T-helper 22 cell (primary cell): ENCODE measurements around the gene SHCBP1.
"Not testable (repeated sequence)": the region's sequence is repeated elsewhere in the genome, so short reads cannot be mapped to it uniquely, and the experiment has no call there.

ENCODE experiments used
- DNase-seq: peaks from one replicate; pipeline ENCODE4 v3.0.0-alpha.2; 2020; ENCODE audit warnings: low read depth

SHCBP1 gene

DNA sequence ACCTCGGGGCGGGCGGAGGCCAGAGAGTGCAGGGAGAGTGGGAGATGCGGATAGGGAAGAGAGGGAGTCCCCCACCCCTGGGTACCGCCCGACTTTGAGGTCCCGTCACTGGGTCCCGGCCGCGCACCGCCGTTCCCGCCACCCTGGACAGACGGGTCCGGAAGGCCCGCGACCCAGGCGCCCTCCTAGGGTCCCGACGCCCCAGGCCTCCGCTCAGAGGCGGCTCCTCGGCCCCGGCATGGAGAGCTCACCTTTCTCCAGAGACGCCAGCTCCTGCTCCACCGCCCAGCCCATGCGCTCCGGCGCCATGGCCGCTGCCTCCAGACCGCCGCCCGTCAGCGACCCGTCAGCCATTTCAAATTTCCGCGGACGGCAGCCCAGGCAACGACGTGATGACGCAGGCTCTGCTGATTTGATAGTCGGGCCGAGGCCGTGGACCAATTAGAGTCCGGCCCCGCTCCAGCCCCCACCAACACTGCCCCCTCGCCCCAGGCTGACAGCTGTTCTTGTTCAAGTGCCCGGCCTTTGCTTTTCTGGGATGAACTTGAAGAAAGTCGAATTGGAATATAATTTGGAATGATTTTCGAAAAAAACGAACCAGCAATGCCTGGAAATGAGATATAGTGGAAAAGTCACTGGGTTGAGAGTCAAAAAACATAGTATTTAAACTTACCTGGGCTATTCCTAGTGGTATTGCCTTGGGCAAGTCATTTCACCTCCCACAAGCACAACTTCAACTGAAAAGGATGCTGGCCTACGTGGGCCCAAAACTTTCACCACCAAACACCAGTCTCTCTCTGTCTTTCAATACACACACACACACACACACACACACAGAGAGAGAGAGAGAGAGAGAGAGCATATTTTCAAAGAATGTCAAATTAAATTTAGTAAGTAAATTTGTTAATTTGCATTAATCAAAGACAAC is at the start of gene SHCBP1:
SHCBP1 (minus strand) TSS at position 374 of the 928 bp plus-strand sequence; CDS start at position 354, 20 bp downstream.
- DNase-seq = peak; percentile 36

DNA sequence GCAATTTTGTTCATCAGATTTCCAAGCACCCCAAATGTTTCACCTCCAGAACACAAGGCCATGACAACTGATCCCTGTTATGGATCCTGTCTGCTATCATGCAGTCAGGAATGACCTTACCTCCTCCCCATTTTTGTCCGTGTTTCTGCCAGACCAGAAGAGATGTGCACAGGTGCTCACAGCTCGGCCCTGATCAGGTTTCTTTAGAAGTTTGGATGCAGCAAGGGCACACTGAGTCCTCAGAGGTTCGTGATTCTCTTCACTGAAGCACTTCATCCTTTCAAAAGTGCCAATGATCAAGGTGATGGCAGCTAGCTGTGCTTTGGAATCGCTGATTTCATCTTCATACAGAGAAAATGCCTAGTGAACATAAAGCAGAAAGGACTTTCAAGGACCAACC is 40.9 kb upstream of the SHCBP1 start:
- no peak for DNase-seq

GRCh38 chr16:46658925-46659324 is 37.7 kb upstream of the SHCBP1 start:
- DNase-seq = no peak

DNA sequence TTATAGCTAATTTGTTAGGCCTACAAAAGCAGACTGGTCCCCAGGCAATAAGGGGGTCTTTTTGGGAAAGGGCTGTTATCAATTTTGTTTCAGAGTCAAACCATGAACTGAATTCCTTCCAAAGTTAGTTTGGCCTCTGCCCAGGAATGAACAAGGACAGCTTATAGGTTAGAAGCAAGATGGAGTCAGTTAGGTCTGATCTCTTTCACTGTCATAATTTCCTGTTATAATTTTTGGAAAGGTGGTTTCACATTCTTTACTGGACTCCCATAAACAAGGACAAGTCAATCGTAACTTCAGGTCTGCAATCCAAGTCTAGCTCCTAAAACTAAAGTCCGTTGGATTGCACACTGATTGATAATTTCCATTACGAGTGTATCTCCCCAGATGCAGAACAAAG is 30.1 kb upstream of the SHCBP1 start:
- no peak for DNase-seq

DNA sequence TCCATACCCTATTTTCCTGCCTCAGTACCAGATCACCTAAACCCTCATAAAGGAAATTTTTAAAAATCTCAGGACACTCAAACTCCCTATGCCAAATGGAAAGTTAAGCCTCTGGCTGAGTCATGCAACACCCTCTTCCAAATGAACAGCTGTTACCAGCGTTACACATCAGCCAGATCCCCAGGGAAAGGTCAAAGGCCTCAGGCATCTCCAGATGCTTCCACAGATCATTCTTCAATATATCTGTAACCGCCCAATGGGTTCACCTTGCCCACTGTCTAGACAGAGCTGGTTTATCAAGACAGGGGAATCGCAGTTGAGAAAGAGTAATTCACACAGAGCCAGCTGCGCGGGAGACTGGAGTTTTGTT is 29.1 kb upstream of the SHCBP1 start:
- no peak for DNase-seq

GRCh38 chr16:46649588-46650253 is 28.5 kb upstream of the SHCBP1 start:
- no peak for DNase-seq

- no peak for DNase-seq
Measured at GRCh38 chr16:46648656-46649055, 27.5 kb upstream of the SHCBP1 start.

GRCh38 chr16:46638947-46639925 is 18.1 kb upstream of the SHCBP1 start:
- DNase-seq = no peak

DNA sequence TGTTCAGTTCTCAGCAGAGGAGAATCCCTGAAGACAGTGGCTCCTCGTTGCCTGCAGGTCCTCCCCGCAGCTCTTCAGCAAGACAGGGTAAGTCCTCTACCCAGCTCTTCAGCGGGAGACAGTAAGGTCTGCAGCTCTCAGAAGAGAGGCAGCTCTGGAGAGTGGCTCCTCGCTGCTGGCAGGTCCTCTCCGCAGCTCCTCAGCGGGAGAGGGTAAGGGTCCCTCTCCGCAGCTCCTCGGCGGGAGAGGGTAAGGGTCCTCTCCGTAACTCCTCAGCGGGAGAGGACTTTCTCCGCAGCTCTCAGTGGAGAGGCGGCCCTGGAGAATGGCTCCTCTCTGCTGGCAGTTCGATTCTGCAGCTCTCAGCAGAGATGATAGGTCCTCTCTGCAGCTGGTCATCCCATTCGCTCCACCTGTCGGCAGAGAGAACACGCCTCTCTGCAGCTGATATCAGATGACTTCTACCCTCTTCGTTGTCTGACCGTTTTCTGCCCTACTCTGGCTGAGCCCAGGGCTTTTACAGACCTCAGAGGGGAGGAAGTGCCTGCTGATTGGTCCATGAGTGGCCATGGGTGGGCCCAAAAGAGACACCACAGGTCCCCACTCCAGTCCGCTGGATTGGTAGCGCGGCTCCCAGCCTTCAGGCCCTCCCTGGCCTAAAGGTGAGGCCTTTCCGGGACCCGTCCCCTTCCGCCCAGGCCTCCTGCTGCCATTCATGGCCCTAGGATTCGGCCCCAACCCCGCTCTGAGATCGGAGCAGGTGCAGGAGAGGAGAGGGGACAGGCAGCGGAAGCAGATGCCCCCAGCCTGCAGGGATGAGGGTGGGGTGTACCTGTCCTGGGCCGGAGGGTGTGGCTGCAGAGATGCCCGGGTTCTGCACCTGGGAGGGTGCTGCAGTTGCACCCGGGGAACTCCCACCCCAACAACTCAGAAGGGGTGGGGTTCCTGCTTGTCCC is 11.9 kb upstream of the SHCBP1 start:
- no peak for DNase-seq

GRCh38 chr16:46629331-46630219 is 8.4 kb upstream of the SHCBP1 start:
- DNase-seq = no peak

- DNase-seq = no peak
Measured at GRCh38 chr16:46627746-46628145, 6.6 kb upstream of the SHCBP1 start.

GRCh38 chr16:46626681-46627080 is 5.5 kb upstream of the SHCBP1 start:
- DNase-seq = not testable (repeated sequence)

GRCh38 chr16:46624862-46625261 is 3.7 kb upstream of the SHCBP1 start:
- not testable (repeated sequence) for DNase-seq

GRCh38 chr16:46623707-46624106 is 2.5 kb upstream of the SHCBP1 start:
- DNase-seq = not testable (repeated sequence)

DNA sequence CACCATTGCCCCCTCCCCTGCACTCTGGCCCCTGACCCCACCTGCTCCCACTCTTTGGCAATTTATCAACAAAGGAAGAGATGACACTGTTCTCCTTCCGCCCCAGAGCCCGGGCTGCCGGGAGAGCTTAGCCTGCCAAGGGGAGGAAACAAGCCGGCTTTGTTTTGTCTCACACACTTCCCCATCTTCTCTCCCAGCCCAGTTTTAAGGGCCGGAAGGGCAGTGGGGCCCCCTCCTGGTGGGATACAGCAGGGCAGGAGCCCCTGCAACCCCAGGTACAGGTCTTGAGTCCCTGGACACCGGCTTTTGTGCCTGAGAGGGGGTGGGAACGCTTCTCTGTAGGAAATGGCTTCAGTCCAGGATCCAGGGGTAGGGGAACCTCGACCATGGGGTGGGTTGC is 2.1 kb upstream of the SHCBP1 start:
- DNase-seq = not testable (repeated sequence)

- DNase-seq = no peak
Measured at GRCh38 chr16:46621934-46622676, 926 bp upstream of the SHCBP1 start.

DNA sequence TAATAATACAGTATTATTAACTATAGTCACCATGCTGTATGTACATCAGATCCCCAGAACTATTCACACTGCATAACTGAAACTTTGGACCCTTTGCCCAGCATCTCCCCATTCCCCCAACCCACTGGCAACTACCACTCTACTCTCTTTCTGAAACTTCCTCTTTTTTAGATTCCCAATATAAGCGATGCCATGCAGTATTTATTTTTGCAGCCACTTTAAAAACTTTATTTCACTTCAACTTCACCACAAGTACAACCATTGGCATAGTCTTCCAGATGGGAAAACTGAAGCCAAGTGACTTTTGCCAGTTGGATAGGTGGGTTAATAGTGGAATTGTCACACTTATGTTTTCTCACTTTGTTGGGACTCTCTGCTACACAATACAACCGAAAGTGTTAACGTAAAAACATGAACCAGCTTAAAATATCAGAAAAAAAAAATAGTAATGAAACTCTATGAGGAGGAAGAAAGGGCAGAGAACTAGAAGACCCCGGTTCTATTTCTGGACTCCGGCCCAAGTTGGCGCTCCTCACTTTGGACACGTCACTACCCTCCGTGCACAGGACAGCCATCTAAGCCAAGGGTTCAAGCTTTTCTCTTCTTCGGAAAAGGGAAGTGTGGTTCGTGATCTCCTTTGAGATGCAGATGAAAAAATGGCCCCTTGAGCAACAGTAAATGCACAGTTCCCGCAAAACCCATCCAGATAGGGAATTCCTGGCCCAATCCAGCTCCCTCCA is 743 bp downstream of the SHCBP1 start:
- no peak for DNase-seq

DNA sequence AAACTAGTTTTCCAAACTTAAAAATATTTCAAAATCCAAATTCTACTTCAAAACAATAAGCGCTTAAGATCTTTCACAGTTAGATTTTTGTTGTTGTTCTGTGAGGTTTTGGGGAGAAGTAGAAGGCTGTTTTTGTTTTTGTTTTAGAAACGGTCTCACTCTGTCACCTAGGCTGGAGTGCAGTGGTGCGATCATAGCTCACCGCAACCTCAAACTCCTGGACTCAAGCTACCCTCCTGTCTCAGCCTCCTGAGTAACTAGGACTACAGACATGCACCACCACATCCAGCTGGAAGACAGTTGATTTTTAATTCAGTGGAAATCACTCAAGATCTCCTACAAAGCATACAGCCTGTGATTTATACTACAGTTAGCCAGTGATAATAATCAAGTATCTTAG is 2.7 kb downstream of the SHCBP1 start:
- DNase-seq = no peak
